GM12891 (cell line): ENCODE results near the gene SVOPL.

ENCODE experiments used
- POLR2A ChIP-seq: IDR thresholded peaks from 2 replicates; pipeline ENCODE4 v1.6.1; 2011; ENCODE audit warnings: low read depth, low read length, control low read depth
- SPI1 ChIP-seq: IDR thresholded peaks from 2 replicates; pipeline ENCODE4 v1.6.1; 2011; ENCODE audit warnings: low read depth, low read length, control low read depth
- TAF1 ChIP-seq: IDR thresholded peaks from 2 replicates; pipeline ENCODE4 v1.6.1; 2011; ENCODE audit warnings: low read depth, low read length, control low read depth

GRCh38 chr7:138698281-138698680 lies 2.9 kb downstream of the SVOPL start:
- no peak for TF ChIP-seq POLR2A
- TF ChIP-seq SPI1: no peak
- TF ChIP-seq TAF1: no peak
